IPS-NIHi11 (cell line): ENCODE results near the gene ANKS3.
A peak's percentile ranks its signal among the peaks of the same experiment; 100 is the strongest.

ENCODE experiments used
- DNase-seq: peaks from one replicate; pipeline ENCODE4 v3.0.0; 2012; ENCODE audit warnings: mixed read lengths, low spot score

The ANKS3 gene

DNA sequence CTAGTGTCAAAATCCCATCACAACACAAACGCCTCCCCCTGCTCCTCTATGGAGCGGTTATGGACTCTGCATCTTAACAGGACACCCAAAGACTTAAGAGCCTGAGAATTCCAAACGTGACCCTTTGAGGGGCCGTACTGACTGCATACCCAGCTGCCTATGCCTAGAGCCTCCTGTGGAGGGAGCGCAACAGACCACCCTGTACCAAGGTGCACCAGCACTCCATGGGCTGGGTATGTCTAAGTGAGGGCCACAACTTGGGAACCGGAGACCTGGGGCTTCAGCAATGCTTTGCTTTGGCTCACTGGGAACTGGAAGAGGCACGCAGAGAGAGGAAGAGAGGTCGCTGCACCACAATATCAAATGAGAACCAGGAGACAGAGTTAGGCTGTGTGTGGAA lies 5.4 kb downstream of the ANKS3 start:
- no peak for DNase-seq

DNA sequence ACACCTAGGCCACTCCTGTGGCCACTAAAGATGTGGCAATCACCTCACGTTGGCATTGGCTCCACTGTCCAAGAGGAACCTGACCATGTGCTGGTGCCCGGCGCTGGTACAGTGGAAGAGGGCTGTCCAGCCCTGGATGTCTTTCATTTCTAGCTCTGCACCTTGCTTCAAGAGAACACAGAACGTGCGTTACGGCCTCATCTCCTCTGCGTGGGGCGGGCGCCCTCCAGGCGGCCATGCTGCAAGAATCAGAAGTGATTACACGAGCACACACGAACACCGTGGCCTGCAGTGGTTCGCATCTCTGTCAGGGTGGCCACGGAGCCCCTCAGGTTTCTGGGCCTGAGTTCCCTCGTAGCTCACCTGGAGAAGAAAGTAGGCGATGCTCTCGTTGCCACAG lies 7.5 kb downstream of the ANKS3 start:
- no peak for DNase-seq

DNA sequence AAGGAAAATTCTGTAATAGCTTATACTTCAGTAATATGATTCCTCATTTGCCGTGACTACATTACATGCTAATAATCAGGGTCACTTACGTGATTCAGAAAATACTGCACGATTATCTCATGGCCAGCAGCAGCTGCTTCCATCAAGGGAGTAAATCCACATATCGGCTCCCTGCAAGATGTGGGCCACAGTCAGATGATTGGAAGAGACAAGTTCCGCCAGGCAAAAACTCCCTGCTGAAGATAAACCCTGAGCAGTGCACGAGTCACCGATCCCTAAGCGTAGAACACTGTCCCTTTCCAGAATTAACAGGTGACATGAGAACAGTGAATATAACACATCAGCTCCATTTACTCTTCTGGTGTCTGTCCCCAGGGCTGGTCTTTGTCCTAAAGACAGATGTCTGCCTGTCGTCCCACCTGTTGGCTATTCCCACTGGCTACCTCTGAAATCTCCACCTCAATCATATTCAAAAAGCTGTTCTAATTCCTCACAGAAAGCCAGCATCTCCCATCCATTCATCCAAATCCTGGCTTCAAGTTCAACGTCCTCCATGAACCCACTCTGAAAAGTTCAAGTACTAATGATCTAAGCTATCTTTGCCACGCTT lies 9.3 kb downstream of the ANKS3 start:
- no peak for DNase-seq

DNA sequence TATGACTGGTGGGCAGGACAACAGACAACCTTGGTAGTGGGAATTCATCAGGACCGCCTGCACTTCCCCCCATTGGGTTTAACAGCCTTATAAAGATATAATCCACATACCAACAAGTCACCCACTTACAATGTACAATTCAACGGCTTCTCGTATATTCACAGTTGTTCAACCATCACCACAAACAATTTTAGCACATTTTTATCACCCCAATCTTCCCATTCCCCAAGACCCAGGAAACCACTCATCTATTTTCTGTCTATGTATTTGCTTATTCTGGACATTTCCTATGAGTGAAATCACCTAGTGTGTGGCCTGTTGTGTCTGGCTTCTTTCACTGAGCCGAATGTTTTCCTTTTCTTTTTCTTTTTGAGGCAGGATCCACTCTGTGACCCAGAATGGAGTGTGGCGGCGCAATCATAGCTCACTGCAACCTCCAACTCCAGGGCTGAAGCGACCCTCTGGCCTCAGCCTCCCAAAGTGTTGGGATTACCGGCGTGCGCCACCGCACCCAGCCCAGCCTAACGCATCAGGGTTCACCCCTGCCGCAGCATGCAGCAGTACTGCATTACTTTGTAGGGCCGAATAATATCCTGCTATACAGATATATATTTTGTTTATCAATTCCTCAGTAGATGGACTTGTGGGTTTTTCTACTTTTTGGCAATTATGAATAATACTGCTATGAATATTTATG lies 10.9 kb downstream of the ANKS3 start:
- no peak for DNase-seq

DNA sequence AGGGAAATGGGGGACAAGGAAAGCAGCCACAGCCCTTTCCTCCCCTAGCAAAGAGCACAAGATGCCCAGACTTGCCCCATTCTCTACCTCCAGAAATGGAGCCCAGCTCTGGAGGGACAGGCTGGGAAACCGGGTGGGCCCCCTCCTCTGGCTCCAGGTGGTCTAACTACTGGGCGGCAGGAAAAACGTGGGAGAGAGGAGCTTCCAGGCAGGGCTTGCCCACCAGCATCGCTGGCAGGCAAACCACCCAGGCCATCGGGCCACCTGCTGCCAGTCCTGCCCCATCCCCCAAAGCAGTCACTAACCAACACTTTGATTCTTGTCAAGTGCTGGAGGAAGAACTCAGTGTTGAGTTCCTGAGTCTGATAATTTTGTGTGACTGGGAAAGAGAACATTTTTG lies 15.6 kb downstream of the ANKS3 start:
- DNase-seq: no peak

DNA sequence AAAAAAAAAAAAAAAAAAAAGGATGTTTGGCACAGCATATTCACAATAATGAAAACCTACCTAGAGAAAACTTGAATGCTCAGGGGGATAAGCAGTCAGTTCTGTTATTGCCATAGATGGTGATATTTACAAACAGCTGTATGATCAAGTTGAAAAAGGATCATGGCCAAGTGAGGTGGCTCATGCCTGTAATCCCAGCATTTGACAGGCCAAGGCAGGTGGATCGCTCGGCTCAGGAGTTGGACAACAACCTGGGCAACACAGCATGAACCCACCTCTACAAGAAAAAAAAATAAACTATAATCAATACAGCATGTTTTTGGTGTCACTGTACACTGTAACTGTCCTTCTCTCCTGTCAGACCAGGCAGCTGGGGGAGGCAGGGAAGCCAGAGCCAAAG lies 19.1 kb downstream of the ANKS3 start:
- no peak for DNase-seq

DNA sequence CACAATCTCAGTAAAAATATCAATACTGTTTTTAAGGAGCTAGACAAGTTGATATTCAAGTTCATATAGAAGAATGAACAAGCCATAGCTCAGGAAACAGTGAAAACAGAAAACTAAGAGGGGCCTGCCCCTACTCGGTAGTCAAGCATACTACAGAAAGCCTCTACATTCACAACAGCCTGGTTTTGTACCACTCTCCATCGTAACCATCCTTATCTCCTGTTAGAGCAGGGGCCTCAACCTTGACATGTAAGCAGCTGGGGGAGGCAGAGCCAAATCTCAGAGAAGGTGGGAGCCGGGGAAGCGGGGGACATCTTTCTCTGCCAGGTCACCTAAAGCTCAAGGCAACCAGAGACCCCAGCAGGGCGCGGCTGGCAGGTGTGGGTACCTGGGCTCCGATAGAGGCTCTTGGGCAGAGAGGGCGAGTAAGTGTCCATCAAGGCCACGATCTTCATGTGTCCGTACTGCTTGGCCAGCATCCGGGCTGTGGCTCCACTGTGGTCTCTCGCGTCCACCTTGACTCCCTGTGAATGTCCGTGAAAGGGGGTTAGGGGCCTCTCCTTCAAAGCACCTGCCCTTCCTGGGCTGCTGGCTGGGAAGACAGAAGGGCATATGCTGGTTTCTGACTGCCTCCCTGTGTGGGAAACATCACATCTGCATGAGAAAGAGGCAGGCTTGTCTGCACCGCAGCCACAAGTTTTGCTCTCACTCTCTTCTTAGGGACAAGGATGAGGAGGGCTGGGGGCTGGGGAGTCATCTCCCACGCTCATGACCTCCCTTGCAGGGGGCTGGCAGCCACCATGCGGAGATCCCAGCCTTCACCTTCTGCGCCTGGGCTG lies 20.2 kb downstream of the ANKS3 start:
- peak; percentile 68 for DNase-seq

DNA sequence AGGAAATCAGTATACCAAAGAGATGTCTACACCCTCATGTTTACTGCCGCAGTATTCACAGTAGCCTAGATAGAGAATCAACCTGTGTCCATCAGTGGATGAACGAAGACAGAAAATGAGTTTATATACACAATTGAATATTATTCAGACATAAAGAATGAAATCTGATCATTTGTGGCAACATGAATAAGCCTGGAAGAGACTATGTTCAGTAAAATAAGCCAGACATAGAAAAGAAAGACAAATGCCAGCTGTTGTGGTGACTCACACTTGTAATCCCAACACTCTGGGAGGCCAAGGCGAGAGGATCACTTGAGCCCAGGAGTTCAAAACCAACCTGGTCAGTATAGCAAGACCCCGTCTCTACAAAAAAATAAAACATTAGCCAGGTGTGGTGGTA lies 24.6 kb downstream of the ANKS3 start:
- DNase-seq: no peak

DNA sequence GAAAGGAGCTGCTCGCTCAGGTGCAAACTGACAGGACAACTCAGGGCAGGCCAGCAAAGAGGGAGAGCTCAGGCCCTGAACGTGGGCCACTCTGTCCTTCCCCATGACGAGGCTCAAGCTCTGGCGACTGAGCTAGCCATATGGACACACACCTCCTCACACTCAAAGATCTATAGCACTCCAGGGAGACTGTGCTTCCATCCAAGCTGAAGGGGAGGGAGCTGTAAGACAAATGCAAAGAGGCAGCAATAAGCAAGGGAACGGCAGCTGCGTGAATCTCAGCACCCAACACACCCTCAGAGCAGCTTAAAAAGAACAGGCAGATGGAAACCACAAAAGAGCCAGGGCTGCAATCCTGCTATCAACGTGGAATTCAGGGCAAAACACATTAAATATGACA lies 27.2 kb downstream of the ANKS3 start:
- no peak for DNase-seq

DNA sequence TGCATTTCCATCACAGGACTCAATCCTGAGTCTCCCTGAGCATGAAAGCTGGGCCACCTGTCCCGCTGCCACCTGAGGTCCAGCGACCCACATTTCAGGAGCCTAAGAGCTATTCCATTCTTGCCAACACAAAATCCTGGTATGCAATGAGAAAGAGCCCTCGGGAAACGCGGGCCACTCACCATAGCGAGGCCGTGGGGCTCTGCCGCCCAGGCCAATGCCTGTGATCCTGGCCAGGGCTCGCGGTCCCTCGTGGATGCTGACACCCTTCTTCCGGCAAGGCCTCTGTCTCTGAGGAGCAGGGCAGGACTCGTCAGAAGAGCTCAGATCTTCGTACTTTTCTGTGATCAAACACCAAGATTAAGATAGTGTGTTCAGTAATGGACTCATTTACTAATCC lies 29.2 kb downstream of the ANKS3 start:
- DNase-seq: no peak

DNA sequence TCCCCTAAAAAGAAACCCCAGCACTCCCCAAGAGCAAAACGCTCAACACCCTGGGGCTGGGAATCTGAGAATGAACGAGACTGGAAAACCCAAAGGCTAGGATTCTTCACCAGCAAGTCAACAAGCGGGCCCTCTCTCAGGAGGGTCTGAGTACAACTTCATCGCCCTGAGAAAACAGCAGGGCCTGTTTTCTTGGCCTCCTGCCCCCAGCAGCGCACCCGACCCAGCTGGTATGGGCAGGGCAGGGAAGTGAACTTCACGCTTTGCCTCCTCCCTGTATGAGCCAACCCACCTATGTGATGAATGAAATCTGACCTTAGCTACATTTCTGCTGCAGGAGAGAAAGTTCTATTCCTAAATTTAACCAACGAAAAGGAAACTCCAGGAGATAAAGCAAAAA lies 29.6 kb downstream of the ANKS3 start:
- no peak for DNase-seq

DNA sequence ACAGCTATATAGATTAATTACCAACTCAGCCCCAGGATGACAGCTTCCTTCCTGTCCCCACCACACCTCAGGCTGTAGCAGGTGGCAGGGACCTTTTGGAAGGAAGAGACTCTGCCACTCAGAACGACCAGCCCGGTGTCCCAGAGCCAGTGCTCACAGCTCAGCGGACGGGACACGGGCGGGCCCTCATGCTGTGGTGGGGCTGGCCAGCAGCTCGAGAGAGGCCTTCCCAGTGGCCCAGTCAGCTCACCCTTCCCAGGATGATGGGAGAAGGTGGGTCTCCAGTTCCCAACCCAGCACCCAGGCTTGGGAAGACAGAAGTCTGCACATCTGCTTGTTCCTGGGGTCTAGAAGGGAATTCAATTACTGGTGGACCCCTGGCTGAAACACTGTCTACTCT lies 30.2 kb downstream of the ANKS3 start:
- peak; percentile 2 for DNase-seq

DNA sequence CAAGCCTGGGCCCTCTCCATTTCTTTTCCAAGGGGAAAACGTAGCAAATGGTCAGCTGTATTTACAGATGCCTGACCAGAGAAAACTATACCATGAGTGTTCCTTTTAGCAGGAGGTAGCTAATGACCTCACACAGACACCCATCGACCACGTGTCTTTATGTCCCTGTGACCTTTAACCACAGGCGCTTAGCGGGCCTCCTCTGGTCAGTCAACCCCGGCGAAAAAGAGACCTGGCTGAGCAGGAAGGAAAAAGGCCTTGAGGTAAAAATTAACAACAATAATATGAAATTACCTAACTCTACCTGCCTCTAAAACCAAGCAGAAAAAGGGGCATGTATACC lies 31.6 kb downstream of the ANKS3 start:
- DNase-seq: no peak

DNA sequence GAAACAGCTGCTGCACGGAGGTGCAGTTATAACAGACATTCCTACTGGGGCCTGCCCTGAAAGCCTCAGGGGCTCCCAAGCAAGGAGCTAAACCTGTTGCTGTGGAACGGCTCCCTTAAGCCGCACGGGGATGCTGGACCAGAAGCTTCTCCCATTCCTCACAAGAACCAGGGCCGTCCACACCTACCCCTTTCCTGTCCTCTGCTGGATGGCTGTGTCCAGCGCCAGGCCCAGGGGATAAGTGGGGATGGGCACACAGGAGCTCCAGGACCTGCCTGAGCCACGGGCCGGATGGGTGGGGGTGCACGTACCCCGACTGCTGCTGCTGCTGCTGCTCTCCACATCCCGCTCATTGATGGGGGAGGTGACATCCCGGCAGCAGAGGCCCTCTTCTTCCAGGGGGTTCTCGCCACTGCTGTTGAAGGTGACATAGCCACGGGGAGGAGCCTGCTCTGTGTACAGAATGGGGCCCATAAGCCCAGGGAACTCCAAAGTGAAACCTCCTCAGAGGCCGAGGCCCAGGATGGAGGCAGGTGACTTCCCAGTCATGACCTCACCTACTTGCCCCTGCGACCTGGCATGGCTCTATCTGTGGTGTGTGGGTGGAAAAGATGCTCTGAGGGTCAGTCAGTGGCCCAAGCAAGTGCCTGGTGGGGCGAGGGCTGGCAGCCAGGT lies 32.1 kb downstream of the ANKS3 start:
- DNase-seq: peak; percentile 2

DNA sequence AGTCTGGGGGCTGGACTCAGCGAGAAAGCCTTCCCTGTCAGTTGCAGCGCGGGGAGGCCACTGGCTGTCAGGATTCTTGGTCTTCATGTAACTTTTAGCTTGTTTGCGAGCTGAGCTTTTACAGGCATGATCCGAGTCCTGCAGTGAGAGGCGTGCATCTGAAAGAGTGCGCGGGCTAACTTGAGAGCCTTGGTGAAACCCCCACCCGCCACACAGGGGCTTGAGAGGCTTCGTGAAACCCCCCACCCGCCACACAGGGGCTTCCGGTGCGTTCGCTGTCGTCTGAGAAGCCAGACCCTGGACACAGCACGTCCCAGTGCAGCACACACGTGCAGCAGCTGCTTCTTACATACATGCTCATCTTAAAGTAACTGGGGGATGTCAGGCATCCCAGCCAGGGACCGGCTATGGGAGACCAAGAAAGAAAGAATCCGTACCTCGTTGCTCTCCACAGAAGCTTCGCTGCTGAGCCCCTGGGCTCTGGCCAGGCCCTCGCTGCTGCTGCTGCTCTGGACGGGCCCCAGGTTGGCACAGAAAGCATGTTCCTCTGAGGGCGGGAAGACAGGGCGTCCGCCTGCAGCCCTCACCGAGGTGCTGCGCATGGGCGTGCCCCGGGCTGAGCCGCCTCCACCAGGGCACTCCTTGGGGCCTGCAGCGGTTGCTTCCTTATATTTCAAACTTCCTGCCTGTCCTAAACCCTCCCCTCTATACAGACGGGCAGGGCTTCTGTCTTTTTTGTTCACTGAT lies 32.9 kb downstream of the ANKS3 start:
- peak; percentile 4 for DNase-seq

DNA sequence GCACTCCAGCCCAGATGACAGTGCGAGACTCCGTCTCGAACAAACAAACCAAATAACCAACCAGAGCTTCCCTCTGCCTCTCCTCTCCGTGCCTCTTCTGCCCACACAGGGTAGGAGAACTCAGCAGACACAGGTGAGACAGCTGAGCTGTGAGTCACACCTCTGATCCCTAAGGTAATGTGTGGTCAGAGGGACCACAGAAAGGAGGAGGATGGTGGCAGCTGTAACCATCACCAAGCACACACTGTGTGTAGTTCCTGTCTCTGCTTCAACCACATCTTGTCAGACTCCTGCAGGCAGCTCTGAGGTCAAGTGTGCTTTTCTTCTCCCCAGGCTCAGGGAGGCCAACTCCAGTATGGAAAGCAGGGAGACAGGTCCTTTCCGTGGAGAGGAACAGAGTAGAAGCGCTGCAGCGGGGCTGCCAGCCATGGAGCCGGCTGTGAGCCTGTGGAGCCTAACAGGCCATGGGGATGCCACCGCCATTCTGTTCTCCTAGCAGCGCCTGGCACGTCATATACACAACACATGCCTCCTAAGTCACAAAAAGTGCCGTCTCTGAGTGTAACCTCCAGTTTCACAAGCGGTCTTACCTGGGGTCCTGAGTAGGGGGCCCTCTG lies 33.6 kb downstream of the ANKS3 start:
- peak; percentile 4 for DNase-seq

DNA sequence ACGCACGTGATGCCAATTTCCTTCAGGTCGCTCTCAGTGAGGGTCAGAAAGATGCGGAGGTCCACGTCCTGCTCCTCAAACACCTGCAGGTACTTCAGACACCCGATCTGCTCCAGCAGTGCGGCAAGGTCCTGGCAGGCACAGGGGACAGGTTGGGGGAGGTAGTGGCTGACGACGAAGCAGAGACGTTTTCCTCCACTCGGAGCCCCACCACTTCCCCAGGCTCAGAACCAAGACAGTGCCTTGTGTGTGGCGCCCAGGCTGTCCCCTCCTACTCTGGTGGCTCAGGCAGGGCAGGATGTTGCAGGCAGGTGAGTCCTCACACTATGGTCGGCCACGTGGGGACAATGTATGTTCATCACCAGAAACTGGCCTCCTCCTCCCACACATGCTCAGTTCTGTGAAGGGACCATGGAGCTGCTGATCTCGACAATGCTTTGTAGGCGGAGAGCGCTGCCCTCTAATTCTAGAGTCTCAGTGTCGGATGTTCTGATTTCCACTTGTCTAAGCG lies 35.0 kb downstream of the ANKS3 start:
- DNase-seq: peak; percentile 4

DNA sequence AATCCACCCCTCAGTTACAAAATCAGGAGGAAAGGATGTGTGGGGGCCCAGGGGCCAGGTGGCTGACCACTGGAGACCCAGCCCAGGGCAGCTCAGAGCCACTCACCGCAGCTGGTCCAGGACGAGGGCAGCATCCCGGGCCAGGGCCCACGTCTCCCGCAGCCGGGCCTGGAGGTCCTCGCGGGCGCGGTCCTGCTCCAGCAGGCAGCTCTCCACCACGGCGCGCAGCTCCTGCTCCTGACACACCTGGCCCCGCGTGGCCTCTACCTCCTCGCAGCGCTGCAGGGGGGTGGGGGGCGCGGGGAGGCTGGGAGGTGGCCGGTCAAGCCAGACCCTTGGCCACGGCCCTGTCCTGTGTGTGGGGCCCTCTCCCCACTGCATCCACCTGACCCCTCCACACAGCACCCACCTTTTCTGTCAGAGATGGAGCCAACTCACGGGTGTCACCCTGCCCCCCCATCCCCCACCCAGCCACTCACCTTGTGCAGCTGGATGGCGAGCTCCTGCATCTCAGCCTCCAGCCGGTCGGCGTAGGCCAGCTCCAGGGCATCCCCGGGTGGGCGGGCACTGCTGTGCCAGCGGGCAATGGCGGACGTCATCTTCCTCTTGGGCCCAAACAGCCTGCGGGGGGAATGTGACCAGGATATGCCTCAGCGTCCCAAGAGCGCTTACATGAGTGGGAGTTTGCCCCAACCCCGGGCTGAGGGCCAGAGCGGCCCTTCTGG lies 35.6 kb downstream of the ANKS3 start:
- peak; percentile 16 for DNase-seq

DNA sequence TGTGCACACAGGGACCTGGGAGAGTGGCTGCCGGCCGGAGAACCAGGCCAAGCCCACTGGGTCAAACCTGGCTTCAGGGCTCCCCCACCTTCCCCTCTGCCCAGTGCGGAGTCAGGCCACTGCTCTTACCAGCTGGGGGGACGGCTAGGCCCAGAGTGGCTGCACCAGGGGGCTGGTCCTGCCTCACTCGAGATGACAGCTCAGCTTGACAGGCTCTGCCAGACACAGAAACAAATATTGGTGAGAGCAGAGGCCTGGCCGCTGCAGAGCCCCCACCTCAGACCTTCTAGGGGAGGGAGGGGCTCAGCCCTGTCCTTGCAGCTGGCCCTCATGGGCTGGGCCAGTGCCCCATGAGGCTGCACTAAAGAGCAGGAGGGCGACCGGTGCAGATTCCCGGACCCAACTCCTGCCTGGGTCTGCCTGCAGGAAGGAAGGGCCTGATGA lies 36.2 kb downstream of the ANKS3 start:
- peak; percentile 1 for DNase-seq
